SK-N-MC (cell line): ENCODE measurements around the gene ZNF710.

Experiments used
- EZH2 ChIP-seq: fragments of 200-600 bp; sonication (generic); IDR thresholded peaks from one replicate; pipeline ENCODE4 v1.6.1; 2017; ENCODE audit warnings: antibody characterized with exemption
- FOXP2 ChIP-seq: optimal IDR thresholded peaks from 2 replicates; pipeline ENCODE3; 2011; ENCODE audit warnings: mild to moderate bottlenecking, moderate library complexity; ENCODE audit not compliant: insufficient read depth; ENCODE audit errors: extremely low read length, control extremely low read depth
- POLR2AphosphoS5 ChIP-seq: IDR thresholded peaks from 2 replicates; pipeline ENCODE4 v1.6.1; 2012; ENCODE audit warnings: mild to moderate bottlenecking, low read depth, low read length, borderline replicate concordance

DNA sequence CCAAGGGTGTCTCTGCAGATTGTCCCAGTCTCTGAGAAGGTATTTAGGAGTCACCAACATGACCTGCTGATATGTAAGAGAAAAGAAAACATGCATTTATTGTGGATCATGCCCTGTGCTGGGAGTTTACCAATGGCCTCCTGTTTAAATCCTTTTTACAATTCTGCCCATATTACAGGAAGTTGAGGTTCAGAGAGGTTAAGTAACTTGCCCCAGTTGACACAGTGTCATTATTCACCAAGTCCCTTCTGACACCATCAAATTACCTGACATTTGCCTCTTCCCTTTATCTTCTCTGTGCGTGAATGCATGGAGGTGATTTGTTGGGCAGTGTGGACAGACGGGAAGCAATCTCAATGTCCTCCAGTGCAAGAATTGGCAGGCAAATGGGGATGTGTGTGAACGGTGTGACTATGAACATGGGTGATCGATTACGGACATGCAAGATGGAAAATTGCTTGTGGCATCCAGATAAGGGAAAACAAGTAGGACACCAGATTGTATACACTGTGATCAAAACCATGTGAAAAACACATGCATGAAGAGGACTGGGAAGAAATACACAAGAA is 27.3 kb downstream of the ZNF710 start:
- TF ChIP-seq EZH2 (no peak), POLR2AphosphoS5 (no peak), FOXP2 (no peak)
